Activated T-cell treated with anti-CD3 and anti-CD28 coated beads for 1 hour (primary cell): ENCODE data around the gene KRTAP5-4.
"Not testable (repeated sequence)": the region's sequence is repeated elsewhere in the genome, so short reads cannot be mapped to it uniquely, and the experiment has no call there.

ENCODE experiments used
- DNase-seq: peaks from one replicate; pipeline ENCODE4 v3.0.0-alpha.2; 2020; ENCODE audit warnings: low read depth

The KRTAP5-4 gene

GRCh38 chr11:1600626-1601025, 21.3 kb downstream of the KRTAP5-4 start:
- DNase-seq, result no peak

DNA sequence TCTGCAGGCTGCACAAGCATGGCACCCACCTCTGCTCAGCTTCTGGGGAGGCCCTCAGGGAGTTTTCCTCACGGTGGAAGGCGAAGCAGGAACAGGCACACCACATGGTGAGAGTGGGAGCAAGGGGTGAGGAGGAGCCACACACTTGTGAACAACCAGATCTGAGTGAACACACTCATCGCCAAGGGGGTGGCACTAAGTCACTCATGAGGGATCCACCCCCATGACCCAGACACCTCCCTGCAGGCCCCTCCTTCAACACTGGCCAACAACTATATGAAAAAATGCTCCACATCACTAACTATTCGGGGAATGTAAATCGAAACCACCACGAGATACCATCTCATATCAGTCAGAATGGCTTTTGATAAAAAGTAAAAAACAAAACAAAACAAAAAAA, 23.1 kb downstream of the KRTAP5-4 start:
- no peak for DNase-seq

- not testable (repeated sequence) for DNase-seq
Measured at GRCh38 chr11:1598406-1598805, 23.5 kb downstream of the KRTAP5-4 start.

- no peak for DNase-seq
Measured at GRCh38 chr11:1597994-1598380, 24.0 kb downstream of the KRTAP5-4 start, which contains the start of gene KRTAP5-2. KRTAP5-2 (minus strand) TSS chr11:1598294; CDS start chr11:1598250, 44 bp downstream.

DNA sequence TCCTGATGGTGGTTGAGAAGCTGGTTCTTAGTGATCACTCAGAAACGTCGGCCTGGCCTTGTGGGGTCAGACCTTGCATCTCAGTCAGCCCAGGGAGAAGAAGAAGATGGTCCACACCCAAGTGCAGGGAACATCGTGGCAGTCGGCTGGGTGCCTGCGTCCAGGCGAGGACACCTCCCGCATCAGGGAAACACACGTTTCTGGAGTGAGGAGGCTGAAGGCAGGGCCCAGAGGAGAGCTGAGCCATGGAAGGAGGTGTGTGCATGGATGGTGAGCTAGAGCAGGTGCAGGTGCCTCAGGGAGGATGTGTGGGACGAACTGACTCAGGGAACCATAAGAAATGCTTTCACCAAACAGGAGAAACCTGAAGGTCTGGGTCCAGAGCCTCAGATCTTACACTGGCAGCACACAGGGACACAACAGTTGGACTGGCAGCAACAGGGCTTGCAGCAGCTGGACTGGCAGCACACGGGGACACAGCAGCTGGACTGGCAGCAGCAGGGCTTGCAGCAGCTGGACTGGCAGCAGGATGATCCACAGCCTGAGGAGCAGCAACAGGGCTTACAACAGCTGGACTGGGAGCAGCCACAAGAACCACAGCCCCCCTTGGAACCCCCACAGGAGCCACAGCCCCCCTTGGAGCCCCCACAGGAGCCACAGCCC, 24.5 kb downstream of the KRTAP5-4 start:
- DNase-seq, result no peak

GRCh38 chr11:1596576-1597121, 25.3 kb downstream of the KRTAP5-4 start:
- DNase-seq, result not testable (repeated sequence)

GRCh38 chr11:1595994-1596575, 25.9 kb downstream of the KRTAP5-4 start:
- not testable (repeated sequence) for DNase-seq

DNA sequence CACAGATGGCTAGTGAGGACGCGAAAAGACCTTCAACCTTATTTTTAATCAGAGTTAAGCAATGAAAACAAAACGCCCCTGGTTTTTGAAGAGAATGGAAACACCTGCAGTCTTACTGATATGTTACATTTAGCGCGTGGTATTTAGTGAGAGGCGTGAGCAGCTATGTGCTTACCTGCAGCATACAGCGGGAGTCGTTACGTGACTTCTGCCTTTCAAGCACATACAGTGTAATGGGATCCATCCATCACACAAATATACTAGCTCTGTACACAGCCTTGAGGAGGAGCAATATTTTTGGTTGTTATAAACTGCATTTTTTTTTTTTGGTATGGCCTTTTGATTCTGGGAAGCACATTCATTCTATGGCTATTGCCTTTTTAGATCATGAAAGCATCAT, 29.3 kb downstream of the KRTAP5-4 start:
- DNase-seq, result no peak

DNA sequence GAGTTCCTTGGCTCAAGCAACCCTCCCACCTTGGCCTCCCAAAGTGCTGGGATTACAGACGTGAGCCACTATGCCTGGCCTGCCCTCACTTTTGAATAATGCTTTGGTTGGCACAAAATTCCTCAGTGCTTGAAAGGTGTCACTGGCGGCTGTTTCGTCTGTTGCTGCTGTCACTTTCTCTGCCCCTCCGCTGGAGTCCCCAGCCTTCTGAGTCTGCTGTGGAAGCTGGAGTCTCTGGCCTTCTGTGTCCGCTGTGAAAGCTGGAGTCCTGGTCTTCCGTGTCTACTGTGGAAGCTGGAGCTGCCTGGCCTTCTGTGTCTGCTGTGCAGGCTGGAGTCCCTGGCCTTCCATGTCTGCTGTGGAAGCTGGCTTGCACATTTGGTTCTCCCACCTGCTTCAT, 31.9 kb downstream of the KRTAP5-4 start:
- DNase-seq, result no peak

DNA sequence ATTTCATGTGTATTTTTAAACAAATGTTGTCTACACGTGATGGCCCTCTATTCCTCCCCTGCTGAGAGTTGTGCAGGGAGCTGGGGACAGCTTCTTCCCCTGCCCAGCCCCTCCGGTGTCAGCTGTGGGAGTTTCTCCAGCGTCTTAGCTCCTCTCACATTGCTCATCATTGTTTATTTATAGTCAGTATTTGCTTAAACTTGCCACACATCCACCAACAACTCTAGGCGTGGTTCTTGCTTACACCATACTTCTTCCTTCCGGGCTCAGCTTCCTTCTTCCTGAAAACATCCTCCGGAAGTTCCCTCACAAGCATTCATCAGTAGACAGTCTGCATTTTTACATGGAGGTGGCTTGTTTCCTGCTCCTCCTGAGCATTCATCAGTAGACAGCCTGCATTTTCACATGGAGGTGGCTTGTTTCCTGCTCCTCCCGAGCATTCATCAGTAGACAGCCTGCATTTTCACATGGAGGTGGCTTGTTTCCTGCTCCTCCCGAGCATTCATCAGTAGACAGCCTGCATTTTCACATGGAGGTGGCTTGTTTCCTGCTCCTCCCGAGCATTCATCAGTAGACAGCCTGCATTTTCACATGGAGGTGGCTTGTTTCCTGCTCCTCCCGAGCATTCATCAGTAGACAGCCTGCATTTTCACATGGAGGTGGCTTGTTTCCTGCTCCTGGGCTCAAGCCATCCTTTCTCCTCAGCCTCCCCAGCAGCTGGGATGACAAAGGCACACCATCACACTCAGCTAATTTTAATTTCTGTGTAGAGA, 32.6 kb downstream of the KRTAP5-4 start:
- DNase-seq, result not testable (repeated sequence)

DNA sequence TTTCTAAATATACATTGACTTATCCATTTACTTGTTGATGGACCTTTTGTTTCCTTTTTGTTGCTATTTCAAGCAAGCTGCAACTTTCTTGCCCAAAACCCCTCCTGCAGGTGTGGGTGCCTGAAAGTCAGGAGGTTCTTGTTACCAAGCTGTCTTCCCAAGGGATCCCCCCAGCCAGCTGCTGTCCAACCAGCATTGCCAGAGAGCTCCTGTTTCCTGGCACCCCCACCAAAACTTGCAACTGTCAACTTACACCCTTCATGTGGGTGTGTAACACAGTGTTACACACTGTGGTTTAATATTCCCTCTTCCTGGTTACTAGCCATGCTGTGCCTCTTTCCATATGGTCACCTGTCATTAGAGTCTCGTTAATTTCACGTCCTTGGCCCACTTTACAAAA, 35.2 kb downstream of the KRTAP5-4 start:
- no peak for DNase-seq

GRCh38 chr11:1584661-1585370, 37.1 kb downstream of the KRTAP5-4 start, which contains the start of gene KRTAP5-1:
KRTAP5-1 (minus strand) TSS chr11:1585283; CDS start chr11:1585249, 34 bp downstream.
- DNase-seq, result not testable (repeated sequence)

DNA sequence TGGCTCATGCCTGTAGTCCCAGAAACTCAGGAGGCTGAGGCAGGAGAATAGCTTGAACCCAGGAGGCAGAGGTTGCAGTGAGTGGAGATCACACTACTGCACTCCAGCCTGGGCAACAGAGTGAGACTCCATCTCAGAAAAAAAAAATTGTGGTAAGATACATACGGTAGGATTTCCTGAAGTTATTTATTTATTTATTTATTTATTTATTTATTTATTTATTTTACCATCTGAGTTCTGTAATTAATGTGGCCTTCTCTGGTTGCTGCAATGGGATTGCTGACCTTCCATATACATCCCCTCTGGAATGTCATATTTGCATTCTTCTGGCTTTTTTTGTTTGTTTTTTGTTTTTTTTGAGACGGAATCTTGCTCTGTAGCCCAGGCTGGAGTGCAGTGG, 39.0 kb downstream of the KRTAP5-4 start:
- not testable (repeated sequence) for DNase-seq

DNA sequence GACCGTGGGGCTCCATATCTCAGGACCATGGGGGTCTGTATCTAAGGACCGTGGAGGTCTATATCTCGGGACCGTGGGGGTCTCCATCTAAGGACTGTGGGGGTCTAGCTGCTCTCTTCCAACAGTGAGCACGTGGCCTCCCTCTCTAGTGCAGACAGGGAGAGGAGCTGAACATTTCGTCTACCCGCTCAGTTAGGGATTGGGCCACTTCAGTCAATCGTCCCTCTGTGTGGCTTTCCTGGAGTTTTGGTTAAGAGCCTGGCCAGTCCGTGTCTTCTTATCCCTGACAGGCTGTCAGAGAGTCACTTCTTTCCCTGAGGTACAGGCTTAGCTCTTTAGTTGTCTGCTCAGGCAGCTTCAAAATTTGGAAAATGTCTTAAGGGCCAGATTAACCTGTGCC, 40.0 kb downstream of the KRTAP5-4 start:
- no peak for DNase-seq

DNA sequence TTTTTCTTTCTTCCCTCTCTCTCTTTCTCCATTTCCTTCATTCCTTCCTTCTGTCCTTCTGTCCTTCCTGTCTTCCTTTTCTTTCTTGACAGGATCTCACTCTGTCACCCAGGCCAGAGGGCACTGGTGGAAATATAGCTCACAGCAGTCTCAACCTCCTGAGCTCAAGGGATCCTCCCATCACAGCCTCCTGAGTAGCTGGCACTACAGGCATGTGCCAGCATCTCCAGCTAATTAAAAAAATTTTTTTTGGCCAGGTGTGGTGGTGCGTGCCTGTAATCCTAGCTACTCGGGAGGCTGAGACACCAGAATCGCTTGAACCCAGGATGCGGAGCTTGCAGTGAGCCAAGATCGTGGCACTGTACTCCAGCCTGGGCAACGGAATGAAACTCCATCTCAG, 45.1 kb downstream of the KRTAP5-4 start:
- no peak for DNase-seq

DNA sequence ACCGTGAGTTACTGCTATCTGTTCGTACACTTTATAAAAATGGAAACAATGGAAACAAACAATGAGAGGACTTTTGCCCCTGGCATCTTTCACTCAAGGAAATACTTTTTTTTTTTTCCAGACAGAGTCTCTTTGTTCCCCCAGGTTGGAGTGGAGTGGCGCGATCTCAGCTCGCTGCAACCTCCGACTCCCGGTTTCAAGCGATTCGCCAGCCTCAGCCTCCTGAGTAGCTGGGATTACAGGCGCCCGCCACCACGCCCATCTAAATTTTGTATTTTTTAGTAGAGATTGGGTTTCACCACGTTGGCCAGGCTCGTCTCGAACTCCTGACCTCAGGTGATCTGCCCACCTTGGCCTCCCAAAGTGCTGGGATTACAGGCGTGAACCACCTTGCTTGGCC, 46.2 kb downstream of the KRTAP5-4 start:
- DNase-seq, result not testable (repeated sequence)

- no peak for DNase-seq
Measured at GRCh38 chr11:1574933-1575242, 47.0 kb downstream of the KRTAP5-4 start.

- peak; percentile 35 for DNase-seq
Measured at GRCh38 chr11:1574238-1574932, 47.6 kb downstream of the KRTAP5-4 start.

GRCh38 chr11:1573903-1574237, 48.1 kb downstream of the KRTAP5-4 start:
- no peak for DNase-seq

DNA sequence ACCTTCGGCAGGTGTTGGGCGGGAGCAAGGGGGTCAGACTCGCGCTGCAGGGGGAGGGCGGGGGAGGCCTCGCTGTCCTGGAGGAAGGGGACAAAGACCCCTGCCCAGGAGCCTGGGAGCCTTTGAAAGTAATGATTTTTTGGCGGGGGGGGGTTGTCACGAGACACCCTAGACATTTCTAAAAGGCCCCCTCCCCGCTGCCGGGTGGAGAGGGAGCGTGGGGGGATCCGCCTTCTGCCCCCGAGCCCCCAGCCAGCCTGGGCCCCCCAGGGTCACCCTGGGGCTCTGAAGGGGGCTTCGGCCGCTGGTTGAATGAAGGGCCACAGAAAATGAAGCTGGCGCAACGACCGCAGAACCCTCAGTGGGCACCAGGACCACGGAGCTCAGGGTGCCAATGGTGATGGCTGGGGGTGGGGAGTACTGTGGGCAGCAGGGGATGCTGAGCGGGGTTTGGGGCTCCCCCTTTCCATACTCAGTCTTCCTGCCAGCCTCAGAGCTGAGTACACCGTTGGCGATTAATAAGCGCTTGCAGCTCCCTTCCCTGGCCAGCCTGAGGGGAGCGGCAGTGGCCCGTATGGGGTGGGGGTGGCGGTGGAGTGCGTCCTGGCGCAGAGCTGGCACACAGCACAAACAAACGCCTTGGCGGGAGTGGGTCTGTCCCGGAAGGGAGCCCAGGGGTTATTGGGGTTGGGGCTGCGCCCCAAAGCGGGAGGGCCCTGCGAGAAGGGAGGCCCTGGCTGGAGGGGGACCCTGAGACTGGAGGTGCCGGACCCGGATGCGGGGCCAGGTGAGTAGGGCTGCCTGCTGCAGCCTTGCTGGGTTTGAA, 48.6 kb downstream of the KRTAP5-4 start:
- DNase-seq, result no peak
